Measurements from ENCODE around the gene ARMC8.

- no peak for TF ChIP-seq EZH2 (IDR thresholded peaks at IDR 0.05; ENCODE audit: low read depth)
- no peak for TF ChIP-seq CTCF (conservative IDR thresholded peaks at IDR 0.05)
Measured at GRCh38 chr3:138282836-138283235, 95.7 kb downstream of the ARMC8 start.

Data from PC-9 (cell line).